NCI-H146 treated with DMSO at 0.1 percent for 48 hours (cell line): Measurements from ENCODE around the gene GSC2.
A peak's percentile ranks its signal among the peaks of the same experiment; 100 is the strongest.

Experiments
- DNase-seq: peaks from one replicate; lab custom pipeline; 2025; ENCODE audit not compliant: unreplicated experiment; lab: John Stamatoyannopoulos, UW

GSC2 gene

GRCh38 chr22:19149991-19150390 is at the start of gene GSC2:
Gene GSC2 (minus strand): TSS chr22:19150292. CDS start chr22:19150283, 9 bp downstream.
- no peak for DNase-seq

- no peak for DNase-seq
Measured at GRCh38 chr22:19199479-19199878, 49.4 kb upstream of the GSC2 start.

GRCh38 chr22:19197997-19198865 is 48.1 kb upstream of the GSC2 start:
- no peak for DNase-seq

GRCh38 chr22:19196841-19197612 is 46.9 kb upstream of the GSC2 start:
- no peak for DNase-seq

GRCh38 chr22:19195796-19196731 is 46.0 kb upstream of the GSC2 start:
- DNase-seq, result no peak

GRCh38 chr22:19194766-19195536 is 44.9 kb upstream of the GSC2 start:
- no peak for DNase-seq

- no peak for DNase-seq
Measured at GRCh38 chr22:19193879-19194278, 43.8 kb upstream of the GSC2 start.

- DNase-seq, result no peak
Measured at GRCh38 chr22:19187716-19188563, 37.8 kb upstream of the GSC2 start.

GRCh38 chr22:19184276-19184997 is 34.3 kb upstream of the GSC2 start:
- no peak for DNase-seq

GRCh38 chr22:19183216-19183615 is 33.1 kb upstream of the GSC2 start:
- DNase-seq, result no peak

GRCh38 chr22:19182472-19183157 is 32.5 kb upstream of the GSC2 start:
- DNase-seq, result no peak

GRCh38 chr22:19181786-19182471 is 31.8 kb upstream of the GSC2 start:
- no peak for DNase-seq

- DNase-seq, result no peak
Measured at GRCh38 chr22:19180740-19181410, 30.8 kb upstream of the GSC2 start.

GRCh38 chr22:19180234-19180633 is 30.1 kb upstream of the GSC2 start:
- DNase-seq, result no peak

- DNase-seq, result peak; percentile 19
Measured at GRCh38 chr22:19179497-19180048, 29.5 kb upstream of the GSC2 start.

GRCh38 chr22:19178657-19179496 is 28.8 kb upstream of the GSC2 start, which contains the start of gene SLC25A1:
Gene SLC25A1 (minus strand): TSS chr22:19178736. CDS start chr22:19178673, 63 bp downstream.
- peak; percentile 17 for DNase-seq
